GM12872 (cell line): ENCODE data around the gene CERS5.

Experiments
- TF ChIP-seq, protein P1 (sequence below): IDR thresholded peaks from 3 replicates; pipeline ENCODE4 v1.5.1; 2011; ENCODE audit warnings: low read depth, mild to moderate bottlenecking, low read length, moderate library complexity; ENCODE audit not compliant: insufficient read depth

CERS5 gene

GRCh38 chr12:50079771-50080170, 87.4 kb downstream of the CERS5 start:
- TF ChIP-seq, protein P1, sequence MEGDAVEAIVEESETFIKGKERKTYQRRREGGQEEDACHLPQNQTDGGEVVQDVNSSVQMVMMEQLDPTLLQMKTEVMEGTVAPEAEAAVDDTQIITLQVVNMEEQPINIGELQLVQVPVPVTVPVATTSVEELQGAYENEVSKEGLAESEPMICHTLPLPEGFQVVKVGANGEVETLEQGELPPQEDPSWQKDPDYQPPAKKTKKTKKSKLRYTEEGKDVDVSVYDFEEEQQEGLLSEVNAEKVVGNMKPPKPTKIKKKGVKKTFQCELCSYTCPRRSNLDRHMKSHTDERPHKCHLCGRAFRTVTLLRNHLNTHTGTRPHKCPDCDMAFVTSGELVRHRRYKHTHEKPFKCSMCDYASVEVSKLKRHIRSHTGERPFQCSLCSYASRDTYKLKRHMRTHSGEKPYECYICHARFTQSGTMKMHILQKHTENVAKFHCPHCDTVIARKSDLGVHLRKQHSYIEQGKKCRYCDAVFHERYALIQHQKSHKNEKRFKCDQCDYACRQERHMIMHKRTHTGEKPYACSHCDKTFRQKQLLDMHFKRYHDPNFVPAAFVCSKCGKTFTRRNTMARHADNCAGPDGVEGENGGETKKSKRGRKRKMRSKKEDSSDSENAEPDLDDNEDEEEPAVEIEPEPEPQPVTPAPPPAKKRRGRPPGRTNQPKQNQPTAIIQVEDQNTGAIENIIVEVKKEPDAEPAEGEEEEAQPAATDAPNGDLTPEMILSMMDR = no peak
